Hematopoietic multipotent progenitor cell (in vitro differentiated cells): ENCODE measurements around the gene ARHGAP24. TPM values are rescaled to one million over a fixed set of nuclear protein-coding genes. Genes with fewer than 3 reads are reported as not detected.
A peak's percentile ranks its signal among the peaks of the same experiment; 100 is the strongest.
"Not testable (repeated sequence)": the region's sequence is repeated elsewhere in the genome, so short reads cannot be mapped to it uniquely, and the experiment has no call there.

Experiments
- DNase-seq, 3 donors: peaks; one replicate each; pipeline ENCODE4 v3.0.0-alpha.2; 2011 to 2015; ENCODE audit warnings: low read depth in 2 of 3, low spot score in 2 of 3
- total RNA-seq: library from RNA; depleted of rRNA; stranded (reverse); fragments of >200 nt; gene quantifications from one replicate; pipeline ENCODE4 v1.2.3, GENCODE V29; 2012

The ARHGAP24 gene
- total RNA-seq, 1 donor = 0.27 TPM

GRCh38 chr4:85884251-85884650 is 409.3 kb downstream of the ARHGAP24 start:
- no peak for DNase-seq

DNA sequence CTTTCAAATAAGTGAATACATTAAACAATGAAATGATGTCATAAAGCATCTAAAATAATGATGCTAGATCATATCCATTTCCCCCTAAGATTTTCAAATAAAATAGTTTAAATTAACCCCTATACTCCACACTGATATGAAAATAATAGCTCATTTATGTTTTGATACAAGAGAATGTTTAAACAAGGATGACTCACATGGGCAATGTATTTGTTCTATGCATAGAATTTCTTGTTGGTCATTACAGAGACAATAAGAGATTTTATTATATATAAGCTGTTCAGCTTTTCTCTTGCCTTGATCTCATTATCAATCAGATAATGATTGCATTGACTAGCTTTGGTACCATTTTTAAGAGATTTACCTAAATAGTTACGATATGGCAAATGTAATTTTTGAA is 411.7 kb downstream of the ARHGAP24 start:
- no peak for DNase-seq

DNA sequence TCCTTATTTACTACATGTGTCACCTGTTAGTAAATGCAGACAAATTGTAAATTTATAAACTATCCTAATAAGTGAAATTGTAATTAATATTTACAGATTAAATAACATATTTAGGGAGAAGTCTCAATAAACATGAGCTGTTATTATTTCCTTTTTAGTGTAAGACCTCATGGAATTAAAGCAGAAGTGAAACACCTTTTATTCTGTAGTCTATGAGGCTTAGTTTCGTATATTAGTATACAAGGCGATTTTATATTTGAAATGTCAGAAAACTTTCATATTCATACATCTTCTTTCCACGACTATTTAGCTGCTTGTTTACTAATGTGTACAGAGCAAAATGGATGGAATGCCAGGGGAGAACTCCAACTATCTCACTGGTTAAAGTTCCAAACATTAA is 414.4 kb downstream of the ARHGAP24 start:
- no peak for DNase-seq

- DNase-seq = no peak
These were observed 420.8 kb downstream of the ARHGAP24 start for GRCh38 chr4:85895755-85896154.

GRCh38 chr4:85898231-85898630 is 423.3 kb downstream of the ARHGAP24 start:
- DNase-seq = no peak

DNA sequence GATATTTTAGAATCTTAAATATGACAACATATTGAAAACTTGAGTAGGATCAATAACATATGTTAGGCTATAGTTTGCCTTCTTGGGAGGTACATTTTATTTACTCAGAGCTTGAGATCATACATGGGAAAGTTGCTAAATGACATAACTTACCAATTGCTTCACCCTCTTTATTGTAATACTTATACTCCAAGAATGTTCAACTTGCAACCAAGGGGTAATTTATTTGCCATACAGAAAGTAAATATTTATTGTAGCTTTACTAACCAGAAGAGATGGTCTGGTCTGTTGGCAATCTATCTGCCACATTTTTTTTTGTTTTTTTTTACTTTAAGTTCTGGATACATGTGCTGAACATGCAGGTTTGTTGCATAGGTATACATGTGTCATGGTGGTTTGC is 426.6 kb downstream of the ARHGAP24 start:
- no peak for DNase-seq

- DNase-seq = not testable (repeated sequence)
These were observed 427.7 kb downstream of the ARHGAP24 start for GRCh38 chr4:85902647-85903046.

GRCh38 chr4:85905761-85906160 is 430.8 kb downstream of the ARHGAP24 start:
- DNase-seq = no peak

- DNase-seq = no peak
These were observed 432.1 kb downstream of the ARHGAP24 start for GRCh38 chr4:85907001-85907400.

DNA sequence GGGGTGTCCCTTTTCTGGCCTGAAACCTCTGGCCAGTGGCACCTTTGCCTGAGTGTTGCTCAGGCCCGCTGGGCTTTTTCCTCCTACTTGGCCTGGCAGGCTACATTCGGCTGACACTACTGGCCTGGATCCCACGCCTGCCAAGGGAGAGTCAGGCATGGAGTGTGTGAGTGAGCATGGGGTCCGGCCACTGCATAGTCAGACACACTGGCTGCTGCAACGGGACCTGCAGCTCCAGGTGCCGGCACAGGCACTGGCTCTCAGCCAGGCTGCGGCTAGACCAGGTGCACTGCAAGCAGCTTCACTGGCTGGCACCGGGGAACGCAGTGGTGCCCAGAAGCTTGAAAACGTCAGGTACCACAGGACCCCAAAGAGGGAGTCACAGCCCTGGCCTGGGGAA is 434.9 kb downstream of the ARHGAP24 start:
- DNase-seq = no peak

- no peak for DNase-seq
These were observed 436.0 kb downstream of the ARHGAP24 start for GRCh38 chr4:85910985-85911384.

- no peak for DNase-seq
These were observed 439.2 kb downstream of the ARHGAP24 start for GRCh38 chr4:85913931-85914694.

DNA sequence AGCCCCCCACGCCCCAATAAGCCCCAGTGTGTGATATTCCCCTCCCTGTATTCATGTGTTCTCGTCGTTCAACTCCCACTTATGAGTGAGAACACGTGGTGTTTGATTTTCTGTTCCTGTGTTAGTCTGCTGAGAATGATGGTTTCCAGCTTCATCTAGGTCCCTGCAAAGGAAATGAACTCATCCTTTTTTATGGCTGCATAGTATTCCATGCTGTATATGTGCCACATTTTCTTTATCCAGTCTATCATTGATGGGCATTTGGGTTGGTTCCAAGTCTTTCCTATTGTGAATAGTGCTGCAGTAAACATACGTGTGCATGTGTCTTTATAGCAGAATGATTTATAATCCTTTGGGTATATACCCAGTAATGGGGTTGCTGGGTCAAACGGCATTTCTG is 440.6 kb downstream of the ARHGAP24 start:
- not testable (repeated sequence) for DNase-seq

GRCh38 chr4:85919200-85919887 is 444.4 kb downstream of the ARHGAP24 start:
- DNase-seq = no peak

DNA sequence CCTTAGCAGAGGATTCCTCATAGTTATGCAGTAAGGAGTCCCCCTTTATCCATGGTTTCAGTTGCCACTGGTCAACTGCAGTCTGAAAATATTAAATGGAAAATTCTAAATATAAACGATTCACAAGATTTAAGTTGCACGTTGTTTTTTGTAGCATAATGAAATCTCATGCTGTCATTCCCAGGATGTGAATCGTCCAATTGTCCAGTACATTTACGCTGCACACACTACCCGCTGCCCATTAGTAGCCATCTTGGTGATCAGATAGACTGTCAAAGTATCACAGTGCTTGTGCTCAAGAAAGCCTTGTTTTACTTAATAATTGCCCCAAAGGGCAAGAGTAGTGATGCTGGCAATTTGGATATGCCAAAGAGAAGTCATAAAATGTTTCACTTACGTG is 450.1 kb downstream of the ARHGAP24 start:
- DNase-seq = no peak

DNA sequence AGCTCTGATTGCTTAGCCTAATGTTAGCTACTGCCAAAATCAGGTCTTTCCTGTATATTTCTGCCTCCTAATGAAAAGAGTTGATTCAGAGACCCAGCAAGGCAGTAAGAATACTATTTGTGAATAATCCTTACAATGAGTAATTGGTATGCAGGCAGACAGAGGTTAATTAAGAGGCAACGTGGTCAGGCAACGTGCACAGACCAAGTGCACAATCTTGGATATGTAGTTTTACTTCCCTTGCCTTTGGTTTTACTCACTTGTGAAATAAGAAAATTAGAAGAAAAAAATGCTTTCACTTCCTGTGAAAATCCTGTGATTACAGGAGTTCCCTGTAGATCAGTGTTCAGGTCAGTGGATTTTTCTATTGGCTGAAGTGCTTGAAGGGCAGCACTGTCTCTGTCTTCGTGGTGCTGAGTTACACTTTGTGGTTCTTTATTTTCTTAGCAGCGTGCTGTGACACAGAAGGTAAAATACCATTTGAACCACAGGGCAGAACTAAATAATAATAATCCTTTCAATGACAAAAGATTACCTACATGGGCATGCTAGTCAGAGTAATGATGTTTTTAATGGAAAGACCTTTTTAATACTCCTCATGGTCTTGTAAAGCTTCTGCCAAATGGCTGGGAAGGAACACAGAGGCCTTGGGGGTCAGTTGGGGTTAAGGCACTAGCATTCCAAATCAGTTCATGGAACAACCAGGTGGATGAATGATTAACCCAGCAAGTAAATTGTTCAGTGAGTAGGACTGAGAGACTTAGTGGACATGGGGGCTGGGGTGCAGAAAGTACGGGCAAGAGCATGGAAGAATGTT is 454.0 kb downstream of the ARHGAP24 start:
- no peak for DNase-seq

- DNase-seq = peak in 2 of 3 donors; percentile 19 to 56
These were observed 455.2 kb downstream of the ARHGAP24 start for GRCh38 chr4:85929961-85930665.

- DNase-seq = peak in 2 of 3 donors; percentile 14 to 37
These were observed 457.7 kb downstream of the ARHGAP24 start for GRCh38 chr4:85932500-85933290.

DNA sequence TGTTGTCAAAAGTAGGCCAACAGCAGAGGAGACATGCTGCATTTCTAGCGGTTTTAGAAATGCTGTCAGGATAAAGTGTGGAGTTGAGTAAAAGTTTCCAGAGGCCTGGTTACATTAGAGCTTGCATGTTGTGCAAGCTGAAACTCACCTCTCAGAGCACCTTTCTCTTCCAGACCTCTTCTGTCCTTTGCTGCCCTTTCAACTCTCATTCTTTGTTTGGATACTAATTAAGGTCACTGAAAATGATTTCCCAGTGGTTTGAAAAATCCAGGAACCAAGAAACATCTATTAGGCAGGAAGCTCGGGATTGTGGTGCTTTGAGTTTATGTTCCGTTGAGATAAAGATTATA is 458.3 kb downstream of the ARHGAP24 start:
- no peak for DNase-seq

GRCh38 chr4:85937507-85937906 is 462.6 kb downstream of the ARHGAP24 start:
- DNase-seq = no peak
